ENCODE results near the gene YDJC.

The YDJC gene

DNA sequence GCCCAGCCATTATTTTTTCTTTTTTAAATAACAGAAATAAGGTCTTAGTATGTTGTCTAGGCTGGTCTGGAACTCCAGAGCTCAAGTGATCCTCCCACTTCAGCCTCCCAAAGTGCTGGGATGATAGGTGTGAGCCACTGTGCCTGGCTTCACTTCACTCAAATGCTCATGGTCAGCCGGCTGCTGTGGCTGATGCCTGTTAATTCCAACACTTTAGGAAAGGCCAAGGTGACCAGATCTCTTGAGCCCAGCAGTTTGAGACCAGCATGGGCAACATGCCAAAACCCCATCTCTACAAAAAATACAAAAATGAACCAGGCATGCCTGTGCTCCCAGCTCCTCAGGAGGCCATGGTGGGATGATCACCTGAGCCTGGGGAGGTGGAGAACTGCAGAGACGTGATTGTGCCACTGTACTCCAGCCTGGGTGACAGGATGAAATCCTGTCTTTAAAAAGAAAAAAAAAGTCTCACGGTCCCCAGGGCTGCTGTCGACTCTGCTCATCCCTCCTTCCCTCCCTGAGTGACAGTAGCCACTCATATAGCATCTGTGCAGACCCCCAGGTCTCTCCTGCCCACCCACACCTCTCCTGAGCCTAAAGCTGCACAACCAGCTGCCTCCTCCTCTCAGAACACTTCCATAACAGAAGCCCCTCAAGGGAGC, 3.6 kb downstream of the YDJC start:
- H3K27ac ChIP-seq, result peak overlapping the region; percentile 89
- TF ChIP-seq, protein P1, sequence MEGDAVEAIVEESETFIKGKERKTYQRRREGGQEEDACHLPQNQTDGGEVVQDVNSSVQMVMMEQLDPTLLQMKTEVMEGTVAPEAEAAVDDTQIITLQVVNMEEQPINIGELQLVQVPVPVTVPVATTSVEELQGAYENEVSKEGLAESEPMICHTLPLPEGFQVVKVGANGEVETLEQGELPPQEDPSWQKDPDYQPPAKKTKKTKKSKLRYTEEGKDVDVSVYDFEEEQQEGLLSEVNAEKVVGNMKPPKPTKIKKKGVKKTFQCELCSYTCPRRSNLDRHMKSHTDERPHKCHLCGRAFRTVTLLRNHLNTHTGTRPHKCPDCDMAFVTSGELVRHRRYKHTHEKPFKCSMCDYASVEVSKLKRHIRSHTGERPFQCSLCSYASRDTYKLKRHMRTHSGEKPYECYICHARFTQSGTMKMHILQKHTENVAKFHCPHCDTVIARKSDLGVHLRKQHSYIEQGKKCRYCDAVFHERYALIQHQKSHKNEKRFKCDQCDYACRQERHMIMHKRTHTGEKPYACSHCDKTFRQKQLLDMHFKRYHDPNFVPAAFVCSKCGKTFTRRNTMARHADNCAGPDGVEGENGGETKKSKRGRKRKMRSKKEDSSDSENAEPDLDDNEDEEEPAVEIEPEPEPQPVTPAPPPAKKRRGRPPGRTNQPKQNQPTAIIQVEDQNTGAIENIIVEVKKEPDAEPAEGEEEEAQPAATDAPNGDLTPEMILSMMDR (IDR thresholded peaks at IDR 0.05), result no peak
- no peak for TF ChIP-seq ZFX (IDR thresholded peaks at IDR 0.05; ENCODE audit: borderline replicate concordance)

DNA sequence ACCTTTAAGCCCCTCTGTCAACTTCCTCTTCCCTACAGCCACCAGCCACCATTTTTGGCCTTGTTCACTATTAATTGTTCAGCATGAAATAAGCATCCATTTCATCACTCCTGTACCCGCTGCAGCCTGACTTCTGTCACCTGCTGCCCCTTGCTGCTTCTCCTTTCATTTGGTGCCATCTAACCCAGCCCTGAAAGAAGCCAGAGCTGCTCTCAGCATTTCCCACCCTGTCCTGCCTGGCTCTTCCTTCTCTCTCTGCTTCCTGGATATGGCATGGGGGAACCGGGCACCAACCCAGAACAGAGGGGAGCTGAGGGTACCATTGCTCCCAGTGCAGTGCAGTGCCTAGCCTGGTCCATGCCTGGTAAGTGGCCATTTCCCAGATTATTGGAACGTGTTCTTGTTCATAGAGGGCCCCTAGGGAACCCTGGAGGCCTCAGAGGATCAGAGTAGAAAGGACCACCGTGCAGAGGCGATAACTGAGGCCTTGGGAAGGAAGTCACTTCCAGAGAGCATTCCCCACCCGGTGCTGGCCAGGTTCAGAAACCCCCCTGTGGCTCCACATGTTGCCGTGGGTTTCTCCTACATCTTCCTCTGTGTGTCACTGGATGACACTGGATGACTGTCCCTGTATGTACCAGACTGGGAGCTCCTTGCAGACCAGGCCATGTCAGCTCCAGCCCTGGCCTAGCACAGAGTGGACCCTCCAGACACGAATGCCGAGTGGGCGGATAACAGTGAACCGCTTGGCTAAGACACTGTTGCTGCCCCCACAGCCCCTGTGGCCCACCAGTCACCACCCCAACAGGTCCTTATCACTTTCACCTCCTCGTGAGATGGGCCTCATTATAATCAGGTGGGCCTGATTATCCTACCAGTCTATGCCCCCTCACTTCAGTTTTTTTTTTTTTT, 4.7 kb downstream of the YDJC start:
- H3K27ac ChIP-seq, result peak overlapping the region; percentile 89
- TF ChIP-seq ZFX (IDR thresholded peaks at IDR 0.05; ENCODE audit: borderline replicate concordance), result no peak
- TF ChIP-seq, protein P1 (IDR thresholded peaks at IDR 0.05), result no peak

DNA sequence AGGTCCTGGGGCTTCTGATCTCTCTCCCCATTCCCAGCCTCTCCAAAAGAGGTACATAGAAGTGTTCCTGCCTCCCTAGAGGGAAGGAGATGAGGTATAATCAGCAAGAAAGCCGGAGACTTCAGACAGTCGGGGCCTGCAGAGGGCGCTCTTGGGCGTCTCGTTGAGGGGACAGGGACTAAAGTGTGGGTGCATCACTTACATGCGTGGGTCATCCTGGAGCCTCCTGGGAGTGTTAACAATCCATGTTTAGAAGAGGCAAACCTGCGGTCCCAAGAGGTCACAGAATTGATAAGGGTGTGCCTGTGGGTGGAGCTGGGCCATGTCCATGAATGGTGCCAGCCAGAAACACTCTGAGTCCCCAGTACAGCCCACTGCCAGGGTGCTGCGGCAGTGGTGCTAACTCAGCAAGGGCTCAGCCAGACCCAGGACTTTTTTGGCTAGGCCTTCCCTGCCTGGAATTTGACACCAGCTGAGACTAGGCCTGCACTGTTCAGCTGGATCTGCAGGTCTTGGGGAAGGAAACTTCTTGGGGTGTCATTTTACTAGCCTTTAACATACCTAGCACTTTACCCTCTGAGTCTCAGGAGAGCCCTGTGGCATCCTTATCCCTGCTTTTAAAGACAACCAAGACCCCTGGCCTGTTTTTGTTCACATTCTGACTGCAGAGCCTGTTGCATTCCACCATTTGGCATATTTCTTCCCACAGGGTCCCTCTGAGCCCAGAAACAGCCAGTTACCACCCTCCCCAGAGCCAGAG, 5.5 kb downstream of the YDJC start:
- TF ChIP-seq ZFX (IDR thresholded peaks at IDR 0.05; ENCODE audit: borderline replicate concordance), result no peak
- TF ChIP-seq, protein P1 (IDR thresholded peaks at IDR 0.05), result peak; percentile 78
- H3K27ac ChIP-seq, result peak overlapping the region; percentile 89

DNA sequence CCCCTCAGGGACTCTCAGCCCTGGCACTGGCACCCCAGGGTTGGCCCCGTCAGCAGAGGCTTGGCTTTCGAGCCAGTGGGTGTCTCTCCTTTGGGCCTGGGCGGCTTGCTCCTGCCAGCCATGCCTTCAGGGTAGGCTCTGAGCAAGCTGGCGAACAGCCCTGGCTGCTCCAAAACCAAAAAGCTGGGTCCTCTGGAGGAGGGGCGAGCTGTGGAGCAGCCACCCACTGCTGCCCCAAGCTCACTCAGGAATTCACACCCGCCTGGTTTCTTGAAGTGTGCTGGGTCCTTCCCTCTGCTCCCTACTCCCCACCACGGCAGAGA, 6.2 kb downstream of the YDJC start:
- TF ChIP-seq, protein P1 (IDR thresholded peaks at IDR 0.05), result no peak
- TF ChIP-seq ZFX (IDR thresholded peaks at IDR 0.05; ENCODE audit: borderline replicate concordance), result no peak
- peak overlapping the region; percentile 89; the same call in 1 of the 2 replicates for H3K27ac ChIP-seq

DNA sequence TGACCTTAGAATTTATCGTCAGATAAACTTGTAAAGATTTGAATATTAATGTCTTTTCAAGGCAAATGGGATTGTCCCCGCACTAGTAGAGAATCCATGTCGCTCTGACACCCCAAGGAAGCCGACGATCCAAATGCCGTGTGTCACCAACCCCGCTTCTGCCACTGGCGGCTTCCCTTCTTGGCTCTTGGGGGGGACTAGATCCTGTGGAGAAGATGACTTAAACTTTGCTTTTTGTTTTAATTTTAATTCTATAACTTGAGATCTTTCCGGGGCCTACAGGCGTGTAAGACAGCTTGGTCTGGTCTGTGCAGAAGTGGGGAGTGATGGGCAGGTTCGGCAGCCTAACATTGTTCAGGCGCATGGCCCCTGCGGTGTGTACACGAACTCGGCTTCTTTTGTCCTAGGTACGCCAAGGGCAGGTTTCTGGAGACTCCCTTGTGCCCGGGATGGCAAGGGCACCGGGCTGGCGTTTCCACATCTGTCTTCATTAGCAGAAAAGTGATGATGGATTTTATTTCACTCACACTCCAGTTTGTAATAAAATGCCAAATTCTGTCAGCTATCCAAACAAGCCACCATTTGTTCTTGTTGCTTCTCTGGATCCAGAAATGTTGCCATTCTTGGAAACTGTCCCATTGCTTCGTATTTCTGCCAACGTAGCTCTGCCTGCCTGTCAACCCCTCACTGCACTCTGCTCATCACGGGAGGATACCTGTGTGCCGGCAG, 6.7 kb downstream of the YDJC start:
- TF ChIP-seq, protein P1 (IDR thresholded peaks at IDR 0.05), result no peak
- no peak for TF ChIP-seq ZFX (IDR thresholded peaks at IDR 0.05; ENCODE audit: borderline replicate concordance)
- 0 out of 2 replicates have a peak overlapping the region, but pooled peaks have one; percentile 89 for H3K27ac ChIP-seq

DNA sequence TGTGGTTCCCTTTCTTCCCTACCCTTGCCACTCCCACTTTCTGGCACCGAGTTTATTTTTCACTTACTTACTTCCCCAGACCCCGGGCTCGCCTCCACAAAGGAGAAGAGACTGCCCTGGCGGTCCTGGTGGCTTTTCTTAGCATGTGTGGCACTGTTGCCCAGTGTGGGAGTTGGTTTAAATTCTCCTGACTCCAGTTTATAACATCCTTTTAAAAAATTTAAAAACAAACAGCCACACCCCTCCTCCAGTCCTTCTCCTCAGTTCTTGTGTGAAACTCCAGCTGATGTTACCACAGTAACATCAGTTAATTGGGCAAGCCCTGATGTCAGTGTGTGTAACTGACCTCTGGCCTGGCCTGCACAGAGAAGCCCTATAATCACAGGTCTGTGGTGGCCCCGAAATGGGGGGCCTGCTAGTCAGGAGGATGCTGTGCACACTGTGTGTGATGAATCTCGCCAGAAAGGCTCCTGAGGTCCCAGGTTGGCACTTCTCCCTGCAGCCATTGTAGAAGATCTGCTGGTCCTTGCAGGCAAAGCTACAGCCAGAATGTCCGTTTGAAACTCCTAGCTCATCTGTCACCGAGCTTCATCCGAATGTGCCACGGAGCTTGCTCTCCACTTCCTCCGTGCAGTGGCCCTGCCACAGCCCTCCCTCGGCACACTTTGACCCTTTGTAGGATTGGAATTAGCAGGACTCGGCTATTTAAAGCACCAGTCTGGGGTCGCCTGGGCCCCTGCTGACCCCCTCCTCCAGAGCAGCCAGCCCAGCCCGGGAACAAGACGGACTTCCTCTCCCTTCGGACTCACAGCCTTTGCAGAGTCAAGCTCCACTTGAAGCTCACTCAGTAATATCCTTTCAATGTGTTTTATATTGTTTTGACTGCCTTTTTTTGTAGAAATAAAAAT, 7.6 kb downstream of the YDJC start:
- TF ChIP-seq, protein P1 (IDR thresholded peaks at IDR 0.05), result no peak
- TF ChIP-seq ZFX (IDR thresholded peaks at IDR 0.05; ENCODE audit: borderline replicate concordance), result no peak
- H3K27ac ChIP-seq, result no peak overlapping the region

All from 22Rv1 (cell line).